H9 (cell line): ENCODE measurements around the gene MAGI1. TPM values are rescaled to one million over a fixed set of nuclear protein-coding genes. Genes with fewer than 3 reads are reported as not detected.

ENCODE experiments used
- DNase-seq: peaks from one replicate; pipeline ENCODE4 v3.0.0-alpha.2; 2017
- H2AFZ ChIP-seq: one replicate; pipeline ENCODE4 v1.6.1; 2013; ENCODE audit warnings: mild to moderate bottlenecking, low read length, control low read depth, moderate library complexity
- H2AK5ac ChIP-seq: 2 replicates; pipeline ENCODE4 v1.6.1; 2013; ENCODE audit warnings: low read length, control low read depth, mixed read lengths; ENCODE audit not compliant: insufficient read length
- H2BK120ac ChIP-seq: one replicate; pipeline ENCODE4 v1.6.1; 2013; ENCODE audit warnings: low read depth, mild to moderate bottlenecking, low read length, control low read depth, inconsistent platforms; ENCODE audit not compliant: poor library complexity, severe bottlenecking
- H2BK12ac ChIP-seq: 2 replicates; pipeline ENCODE4 v1.6.1; 2013; ENCODE audit warnings: low read length, control low read depth, mixed read lengths, low read depth; ENCODE audit not compliant: insufficient read length
- H2BK15ac ChIP-seq: 2 replicates; pipeline ENCODE4 v1.6.1; 2013; ENCODE audit warnings: low read depth, low read length, control low read depth
- H2BK20ac ChIP-seq: one replicate; pipeline ENCODE4 v1.6.1; 2013; ENCODE audit warnings: low read depth, mild to moderate bottlenecking, low read length, control low read depth, inconsistent platforms; ENCODE audit not compliant: poor library complexity, severe bottlenecking
- H2BK5ac ChIP-seq: 2 replicates; pipeline ENCODE4 v1.6.1; 2013; ENCODE audit warnings: low read length, control low read depth, mixed read lengths; ENCODE audit not compliant: insufficient read length
- H3K14ac ChIP-seq: 2 replicates; pipeline ENCODE4 v1.6.1; 2013; ENCODE audit warnings: low read length, control low read depth; ENCODE audit not compliant: insufficient read depth
- H3K18ac ChIP-seq: 2 replicates; pipeline ENCODE4 v1.6.1; 2013; ENCODE audit warnings: low read depth, mild to moderate bottlenecking, mixed read lengths, low read length, control low read depth; ENCODE audit not compliant: insufficient read length
- H3K23ac ChIP-seq: 2 replicates; pipeline ENCODE4 v1.6.1; 2013; ENCODE audit warnings: low read length, control low read depth, mixed read lengths, low read depth; ENCODE audit not compliant: insufficient read length
- H3K23me2 ChIP-seq: 2 replicates; pipeline ENCODE4 v1.6.1; 2013; ENCODE audit warnings: low read depth, mild to moderate bottlenecking, mixed read lengths, low read length, control low read depth; ENCODE audit not compliant: insufficient read length, poor library complexity, severe bottlenecking
- H3K27ac ChIP-seq: 2 replicates; pipeline ENCODE4 v1.5.1; 2013; ENCODE audit warnings: low read length, control low read depth, mixed read lengths, low read depth; ENCODE audit not compliant: insufficient read length
- H3K27me3 ChIP-seq: 2 replicates; pipeline ENCODE4 v1.6.1; 2013; ENCODE audit warnings: low read length, control low read depth, inconsistent platforms; ENCODE audit not compliant: insufficient read depth
- H3K4ac ChIP-seq: 2 replicates; pipeline ENCODE4 v1.6.1; 2013; ENCODE audit warnings: low read depth, mild to moderate bottlenecking, control low read depth, inconsistent platforms, low read length, moderate library complexity
- H3K4me1 ChIP-seq: 2 replicates; pipeline ENCODE4 v1.6.1; 2013; ENCODE audit warnings: low read length, control low read depth, inconsistent platforms; ENCODE audit not compliant: insufficient read depth
- H3K4me2 ChIP-seq: 2 replicates; pipeline ENCODE4 v1.6.1; 2013; ENCODE audit warnings: low read length, control low read depth, mixed read lengths; ENCODE audit not compliant: insufficient read length, insufficient read depth
- H3K56ac ChIP-seq: 2 replicates; pipeline ENCODE4 v1.6.1; 2013; ENCODE audit warnings: low read depth, mild to moderate bottlenecking, mixed read lengths, low read length, control low read depth; ENCODE audit not compliant: insufficient read length
- H3K79me1 ChIP-seq: 2 replicates; pipeline ENCODE4 v1.6.1; 2013; ENCODE audit warnings: low read depth, mild to moderate bottlenecking, moderate library complexity, low read length, control low read depth, inconsistent platforms; ENCODE audit not compliant: insufficient read depth, poor library complexity, severe bottlenecking
- H3K79me2 ChIP-seq: 2 replicates; pipeline ENCODE4 v1.6.1; 2013; ENCODE audit warnings: low read length, control low read depth, inconsistent platforms; ENCODE audit not compliant: insufficient read depth
- H3K9ac ChIP-seq: 2 replicates; pipeline ENCODE4 v1.6.1; 2013; ENCODE audit warnings: low read length, control low read depth, mixed read lengths; ENCODE audit not compliant: insufficient read length; ENCODE audit errors: extremely low read depth
- H3K9me3 ChIP-seq: one replicate; pipeline ENCODE4 v1.6.1; 2013; ENCODE audit warnings: low read depth, low read length, inconsistent platforms; ENCODE audit not compliant: control insufficient read depth
- H3T11ph ChIP-seq: one replicate; pipeline ENCODE4 v1.6.1; 2013; ENCODE audit warnings: mild to moderate bottlenecking, low read length, control low read depth, inconsistent platforms
- H4K20me1 ChIP-seq: one replicate; pipeline ENCODE4 v1.6.1; 2013; ENCODE audit not compliant: control insufficient read depth, insufficient read length, insufficient read depth
- H4K5ac ChIP-seq: 2 replicates; pipeline ENCODE4 v1.6.1; 2013; ENCODE audit warnings: low read depth, mild to moderate bottlenecking, mixed read lengths, low read length, control low read depth; ENCODE audit not compliant: insufficient read length
- H4K8ac ChIP-seq: replicated peaks from 2 replicates; pipeline ENCODE4 v1.6.1; 2013; ENCODE audit warnings: low read length, control low read depth, mixed read lengths, low read depth; ENCODE audit not compliant: insufficient read length
- H4K91ac ChIP-seq: 2 replicates; pipeline ENCODE4 v1.6.1; 2013; ENCODE audit warnings: low read depth, mild to moderate bottlenecking, moderate library complexity, mixed read lengths, low read length, control low read depth; ENCODE audit not compliant: insufficient read length
- H3K27ac Mint-ChIP-seq, 3 experiments: 2 replicates in 2 of 3; 3 replicates in 1 of 3; pipeline ENCODE4 v1.8.0; 2020 to 2021; ENCODE audit warnings: mixed read lengths in 3 of 3, mild to moderate bottlenecking in 1 of 3, moderate library complexity in 1 of 3
- H3K27me3 Mint-ChIP-seq: 2 replicates; pipeline ENCODE4 v1.8.0; 2021; ENCODE audit warnings: low read depth, mild to moderate bottlenecking, moderate library complexity, mixed read lengths
- H3K36me3 Mint-ChIP-seq, 3 experiments: 2 replicates in 2 of 3; 3 replicates in 1 of 3; pipeline ENCODE4 v1.8.0; 2020 to 2021; ENCODE audit warnings: low read depth in 3 of 3, mixed read lengths in 3 of 3; ENCODE audit not compliant: insufficient read depth in 1 of 3
- H3K4me1 Mint-ChIP-seq, 2 experiments: 2 replicates each; pipeline ENCODE4 v1.8.0; 2020; ENCODE audit warnings: mixed read lengths in 2 of 2
- H3K4me3 Mint-ChIP-seq, 2 experiments: 2 replicates in 1 of 2; 3 replicates in 1 of 2; pipeline ENCODE4 v1.8.0; 2020 to 2021; ENCODE audit warnings: mild to moderate bottlenecking in 2 of 2, mixed read lengths in 2 of 2, moderate library complexity in 1 of 2
- H3K9me3 Mint-ChIP-seq, 2 experiments: 2 replicates in 1 of 2; 3 replicates in 1 of 2; pipeline ENCODE4 v1.8.0; 2020; ENCODE audit warnings: mild to moderate bottlenecking in 2 of 2, mixed read lengths in 2 of 2, moderate library complexity in 1 of 2
- WGBS: extraction: QIAGEN DNeasy Blood & Tissue Kit; methylation state at CpG from one replicate; pipeline ENCODE4 v1.1.7; 2013; ENCODE audit warnings: missing lambda C conversion rate, low lambda C conversion rate, mixed read lengths; ENCODE audit not compliant: insufficient read length; ENCODE audit errors: extremely low coverage; 5-methylcytosine and 5-hydroxymethylcytosine counted together
- total RNA-seq: library from RNA; stranded (reverse); gene quantifications from 2 replicates; pipeline ENCODE4 v1.2.1, GENCODE V29; 2021
- TF ChIP-seq, protein P1 (sequence below): fragments of 200-600 bp; sonication (generic); conservative IDR thresholded peaks from 3 replicates; pipeline ENCODE4 v1.8.0; 2021; ENCODE audit warnings: antibody characterized with exemption, mild to moderate bottlenecking

MAGI1 gene
- total RNA-seq, 1 experiment from 2014 or later, result 65.7 TPM

DNA sequence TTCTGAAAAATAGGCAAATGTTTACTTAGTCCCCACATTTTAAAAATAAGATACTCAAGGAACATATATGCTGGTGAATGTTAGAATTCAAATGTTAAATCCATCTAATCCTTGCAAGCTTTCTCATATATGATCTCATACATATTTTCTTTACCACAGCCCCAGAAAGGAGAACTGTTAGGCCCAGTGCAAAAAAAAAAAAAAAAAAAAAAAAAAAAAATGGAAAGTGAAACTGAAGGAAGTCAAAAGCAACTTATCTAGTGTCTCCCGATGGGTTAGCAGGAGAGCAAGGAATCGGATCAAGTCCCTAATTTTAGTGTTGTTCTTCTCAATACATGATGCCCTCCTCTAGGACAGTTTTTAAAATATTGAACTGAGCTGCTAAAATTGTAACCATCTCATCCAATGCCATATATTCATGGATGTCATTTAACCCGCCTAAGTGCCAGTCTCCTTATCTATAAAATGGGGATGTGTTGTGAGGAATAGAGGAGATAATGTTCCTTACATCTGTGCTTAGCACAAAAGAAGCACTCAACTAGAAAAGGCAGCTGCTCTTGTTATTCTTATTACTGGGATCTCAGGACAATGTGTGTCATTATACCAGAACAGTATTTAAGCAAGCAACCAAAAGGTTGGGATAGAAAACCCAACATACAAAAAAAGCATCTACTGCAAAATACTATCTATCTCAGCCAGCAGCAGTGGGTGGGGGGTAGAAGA, 279.7 kb downstream of the MAGI1 start:
- Histone ChIP-seq H2BK20ac (no peak overlapping the region), H2AK5ac (no peak overlapping the region), H3K27me3 (no peaks in the 10 kb centered on the region), H2BK120ac (no peak overlapping the region), H3K23ac (no peak overlapping the region), H3T11ph (no peak overlapping the region), H3K56ac (no peak overlapping the region), H3K9me3 (no peaks in the 10 kb centered on the region), H3K79me1 (peaks cover 4% of the 10 kb centered on the region), H3K4me1 (peaks cover 20% of the 10 kb centered on the region), H4K20me1 (no peaks in the 10 kb centered on the region), H2BK5ac (no peak overlapping the region), H3K18ac (no peak overlapping the region), H3K79me2 (no peaks in the 10 kb centered on the region), H4K5ac (no peak overlapping the region), H2BK12ac (no peak overlapping the region), H3K9ac (no peak overlapping the region), H4K8ac (no peak overlapping the region), H3K4me2 (no peak overlapping the region), H3K23me2 (no peaks in the 10 kb centered on the region), H2AFZ (no peak overlapping the region), H3K4ac (no peak overlapping the region), H3K14ac (no peak overlapping the region), H3K27ac (no peak overlapping the region), H2BK15ac (no peak overlapping the region), H4K91ac (no peak overlapping the region)
- Mint-ChIP-seq H3K4me3 (no peak overlapping the region), H3K27ac (peak overlapping the region in 1 of 3 experiments; percentile 30; a peak in 2 of 7 replicates), H3K4me1 (peaks cover 48% of the 10 kb centered on the region in 2 experiments), H3K36me3 (no peaks in the 10 kb centered on the region), H3K27me3 (no peaks in the 10 kb centered on the region), H3K9me3 (no peaks in the 10 kb centered on the region)
- no peak for DNase-seq
- TF ChIP-seq, protein P1, sequence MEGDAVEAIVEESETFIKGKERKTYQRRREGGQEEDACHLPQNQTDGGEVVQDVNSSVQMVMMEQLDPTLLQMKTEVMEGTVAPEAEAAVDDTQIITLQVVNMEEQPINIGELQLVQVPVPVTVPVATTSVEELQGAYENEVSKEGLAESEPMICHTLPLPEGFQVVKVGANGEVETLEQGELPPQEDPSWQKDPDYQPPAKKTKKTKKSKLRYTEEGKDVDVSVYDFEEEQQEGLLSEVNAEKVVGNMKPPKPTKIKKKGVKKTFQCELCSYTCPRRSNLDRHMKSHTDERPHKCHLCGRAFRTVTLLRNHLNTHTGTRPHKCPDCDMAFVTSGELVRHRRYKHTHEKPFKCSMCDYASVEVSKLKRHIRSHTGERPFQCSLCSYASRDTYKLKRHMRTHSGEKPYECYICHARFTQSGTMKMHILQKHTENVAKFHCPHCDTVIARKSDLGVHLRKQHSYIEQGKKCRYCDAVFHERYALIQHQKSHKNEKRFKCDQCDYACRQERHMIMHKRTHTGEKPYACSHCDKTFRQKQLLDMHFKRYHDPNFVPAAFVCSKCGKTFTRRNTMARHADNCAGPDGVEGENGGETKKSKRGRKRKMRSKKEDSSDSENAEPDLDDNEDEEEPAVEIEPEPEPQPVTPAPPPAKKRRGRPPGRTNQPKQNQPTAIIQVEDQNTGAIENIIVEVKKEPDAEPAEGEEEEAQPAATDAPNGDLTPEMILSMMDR, result no peak
- WGBS, result no CpG with 5 or more reads among the region's 3 CpGs
